ENCODE data around the gene DOCK1.
"Not testable (repeated sequence)": the region's sequence is repeated elsewhere in the genome, so short reads cannot be mapped to it uniquely, and the experiment has no call there.

The DOCK1 gene

GRCh38 chr10:127293640-127294039 lies 388.4 kb downstream of the DOCK1 start:
- no peak for DNase-seq

GRCh38 chr10:127296696-127297095 lies 391.5 kb downstream of the DOCK1 start:
- no peak for DNase-seq

- DNase-seq, result no peak
Observed at GRCh38 chr10:127298381-127298780, 393.2 kb downstream of the DOCK1 start.

GRCh38 chr10:127299192-127299591 lies 394.0 kb downstream of the DOCK1 start:
- not testable (repeated sequence) for DNase-seq

GRCh38 chr10:127299956-127300689 lies 394.9 kb downstream of the DOCK1 start:
- DNase-seq, result no peak

- peak; percentile 39 for DNase-seq
Observed at GRCh38 chr10:127300868-127301321, 395.7 kb downstream of the DOCK1 start.

- DNase-seq, result no peak
Observed at GRCh38 chr10:127302343-127302742, 397.1 kb downstream of the DOCK1 start.

- no peak for DNase-seq
Observed at GRCh38 chr10:127303105-127303504, 397.9 kb downstream of the DOCK1 start.

- DNase-seq, result no peak
Observed at GRCh38 chr10:127303746-127304145, 398.5 kb downstream of the DOCK1 start.

- no peak for DNase-seq
Observed at GRCh38 chr10:127306479-127306878, 401.3 kb downstream of the DOCK1 start.

GRCh38 chr10:127307338-127307737 lies 402.1 kb downstream of the DOCK1 start:
- no peak for DNase-seq

GRCh38 chr10:127308031-127308430 lies 402.8 kb downstream of the DOCK1 start:
- no peak for DNase-seq

- DNase-seq, result not testable (repeated sequence)
Observed at GRCh38 chr10:127309619-127310018, 404.4 kb downstream of the DOCK1 start.

- DNase-seq, result no peak
Observed at GRCh38 chr10:127310430-127310829, 405.2 kb downstream of the DOCK1 start.

- no peak for DNase-seq
Observed at GRCh38 chr10:127310923-127311322, 405.7 kb downstream of the DOCK1 start.

GRCh38 chr10:127313996-127314700 lies 408.9 kb downstream of the DOCK1 start:
- no peak for DNase-seq

- no peak for DNase-seq
Observed at GRCh38 chr10:127314797-127315196, 409.6 kb downstream of the DOCK1 start.

GRCh38 chr10:127315888-127316287 lies 410.7 kb downstream of the DOCK1 start:
- DNase-seq, result no peak

- DNase-seq, result no peak
Observed at GRCh38 chr10:127318396-127318795, 413.2 kb downstream of the DOCK1 start.

GRCh38 chr10:127319271-127319670 lies 414.0 kb downstream of the DOCK1 start:
- DNase-seq, result no peak

GRCh38 chr10:127319691-127320090 lies 414.5 kb downstream of the DOCK1 start:
- no peak for DNase-seq

GRCh38 chr10:127320176-127320575 lies 414.9 kb downstream of the DOCK1 start:
- no peak for DNase-seq

GRCh38 chr10:127322286-127322685 lies 417.1 kb downstream of the DOCK1 start:
- DNase-seq, result no peak

GRCh38 chr10:127325506-127325905 lies 420.3 kb downstream of the DOCK1 start:
- DNase-seq, result no peak

Measured in eye (tissue), 1 donor.